HEK293 (cell line): ENCODE results near the gene PTGIR.

Experiments used
- CTCF ChIA-PET: fragments of 350-600 bp; formaldehyde crosslinking; extraction: SDS; loops from one replicate; lab custom pipeline; 2021; ENCODE audit warnings: antibody characterized with exemption; lab: Yijun Ruan, JAX
- POLR2A ChIA-PET: fragments of 300-600 bp; formaldehyde crosslinking; extraction: SDS; loops from one replicate; lab custom pipeline; 2020; ENCODE audit warnings: antibody characterized with exemption, inconsistent platforms; lab: Yijun Ruan, JAX
- H3K27ac ChIP-seq: fragments of 200-500 bp; sonication (Bioruptor generic); 2 replicates; pipeline ENCODE4 v1.5.1; 2014; ENCODE audit warnings: low read depth, low read length, control low read depth, inconsistent platforms; ENCODE audit errors: extremely low read depth
- H3K36me3 ChIP-seq, 2 experiments: fragments of 200-500 bp in 1 of 2; sonication (Bioruptor generic) in 1 of 2; 1 replicate in 1 of 2; 2 replicates in 1 of 2; pipeline ENCODE4 v1.5.1; 2014 to 2017; ENCODE audit warnings: inconsistent platforms in 2 of 2, low read length in 2 of 2; ENCODE audit not compliant: control insufficient read depth in 2 of 2, insufficient read depth in 1 of 2
- H3K4me1 ChIP-seq: fragments of 200-500 bp; sonication (Bioruptor generic); 2 replicates; pipeline ENCODE4 v1.5.1; 2014; ENCODE audit warnings: mild to moderate bottlenecking, low read length, inconsistent platforms; ENCODE audit not compliant: control insufficient read depth, insufficient read depth
- H3K4me3 ChIP-seq: 2 replicates; pipeline ENCODE4 v1.5.1; 2011; ENCODE audit warnings: low read depth, mild to moderate bottlenecking, control low read depth, low read length, moderate library complexity
- H3K9me3 ChIP-seq: fragments of 200-500 bp; sonication (Bioruptor generic); 2 replicates; pipeline ENCODE4 v1.5.1; 2014; ENCODE audit warnings: low read depth, low read length, inconsistent platforms; ENCODE audit not compliant: control insufficient read depth, insufficient read depth
- FEZF1 ChIP-seq: fragments of 450-650 bp; formaldehyde crosslinking; IDR thresholded peaks from 2 replicates; pipeline ENCODE4 v1.5.1; 2016; ENCODE audit warnings: missing biosample characterization, missing genetic modification characterization
- GLI2 ChIP-seq: fragments of 450-650 bp; formaldehyde crosslinking; IDR thresholded peaks from 2 replicates; pipeline ENCODE4; 2017; ENCODE audit warnings: missing biosample characterization, missing genetic modification characterization, low read depth, borderline replicate concordance
- MEIS1 ChIP-seq: sonication (generic); formaldehyde crosslinking; IDR thresholded peaks from 2 replicates; pipeline ENCODE4 v1.8.1; 2022; ENCODE audit warnings: missing genetic modification reagents, mild to moderate bottlenecking, borderline replicate concordance
- PRDM1 ChIP-seq: fragments of 450-650 bp; formaldehyde crosslinking; IDR thresholded peaks from 2 replicates; pipeline ENCODE4; 2016; ENCODE audit warnings: missing biosample characterization, missing genetic modification characterization
- YY2 ChIP-seq: fragments of 450-650 bp; formaldehyde crosslinking; IDR thresholded peaks from 2 replicates; pipeline ENCODE4 v1.5.1; 2016; ENCODE audit warnings: missing biosample characterization, missing genetic modification characterization
- ZBTB7A ChIP-seq: fragments of 450-650 bp; formaldehyde crosslinking; IDR thresholded peaks from 2 replicates; pipeline ENCODE4 v1.5.1; 2016; ENCODE audit warnings: low read depth, missing biosample characterization, missing genetic modification characterization
- ZFP37 ChIP-seq: fragments of 450-650 bp; formaldehyde crosslinking; IDR thresholded peaks from 2 replicates; pipeline ENCODE4 v1.5.1; 2016; ENCODE audit warnings: missing biosample characterization, missing genetic modification characterization
- ZNF146 ChIP-seq: fragments of 450-650 bp; formaldehyde crosslinking; IDR thresholded peaks from 2 replicates; pipeline ENCODE4 v1.5.1; 2016; ENCODE audit warnings: missing biosample characterization, missing genetic modification characterization
- ZNF2 ChIP-seq: fragments of 450-650 bp; formaldehyde crosslinking; IDR thresholded peaks from 2 replicates; pipeline ENCODE4 v1.5.1; 2016; ENCODE audit warnings: missing biosample characterization, missing genetic modification characterization
- ZNF324 ChIP-seq: fragments of 450-650 bp; formaldehyde crosslinking; IDR thresholded peaks from 2 replicates; pipeline ENCODE4 v1.5.1; 2016; ENCODE audit warnings: missing biosample characterization, missing genetic modification characterization
- ZNF350 ChIP-seq: fragments of 450-650 bp; formaldehyde crosslinking; IDR thresholded peaks from 2 replicates; pipeline ENCODE4 v1.5.0; 2017; ENCODE audit warnings: missing biosample characterization, mild to moderate bottlenecking, missing genetic modification characterization
- ZNF394 ChIP-seq: fragments of 450-650 bp; formaldehyde crosslinking; IDR thresholded peaks from 2 replicates; pipeline ENCODE4 v1.5.1; 2016; ENCODE audit warnings: missing biosample characterization, missing genetic modification characterization, mild to moderate bottlenecking, moderate library complexity, borderline replicate concordance
- ZNF426 ChIP-seq: fragments of 450-650 bp; formaldehyde crosslinking; IDR thresholded peaks from 2 replicates; pipeline ENCODE4 v1.5.1; 2017; ENCODE audit warnings: missing biosample characterization, missing genetic modification characterization, mild to moderate bottlenecking, inconsistent platforms, moderate library complexity
- ZNF514 ChIP-seq: fragments of 450-650 bp; formaldehyde crosslinking; IDR thresholded peaks from 2 replicates; pipeline ENCODE4 v1.5.1; 2016; ENCODE audit warnings: missing biosample characterization, missing genetic modification characterization
- ZNF530 ChIP-seq: fragments of 450-650 bp; formaldehyde crosslinking; IDR thresholded peaks from 2 replicates; pipeline ENCODE4 v1.5.1; 2016; ENCODE audit warnings: low read depth, missing biosample characterization, missing genetic modification characterization
- ZNF548 ChIP-seq: fragments of 450-650 bp; formaldehyde crosslinking; IDR thresholded peaks from 2 replicates; pipeline ENCODE4 v1.5.1; 2016; ENCODE audit warnings: missing biosample characterization, missing genetic modification characterization
- ZNF621 ChIP-seq: fragments of 450-650 bp; formaldehyde crosslinking; IDR thresholded peaks from 2 replicates; pipeline ENCODE4 v1.5.1; 2017; ENCODE audit warnings: missing biosample characterization, missing genetic modification characterization
- ZNF629 ChIP-seq: fragments of 450-650 bp; formaldehyde crosslinking; IDR thresholded peaks from 2 replicates; pipeline ENCODE4 v1.5.1; 2017; ENCODE audit warnings: missing biosample characterization, missing genetic modification characterization
- ZNF660 ChIP-seq: fragments of 450-650 bp; IDR thresholded peaks from 2 replicates; pipeline ENCODE4 v1.5.1; 2018; ENCODE audit warnings: missing biosample characterization, mild to moderate bottlenecking, missing genetic modification characterization
- ZNF670 ChIP-seq: fragments of 450-650 bp; formaldehyde crosslinking; IDR thresholded peaks from 2 replicates; pipeline ENCODE4 v1.5.1; 2016; ENCODE audit warnings: missing biosample characterization, missing genetic modification characterization, low read depth
- ZNF76 ChIP-seq: fragments of 450-650 bp; formaldehyde crosslinking; IDR thresholded peaks from 2 replicates; pipeline ENCODE4; 2016; ENCODE audit warnings: low read depth, missing biosample characterization, missing genetic modification characterization, borderline replicate concordance
- ZNF777 ChIP-seq: fragments of 450-650 bp; formaldehyde crosslinking; IDR thresholded peaks from 2 replicates; pipeline ENCODE4 v1.5.1; 2017; ENCODE audit warnings: missing biosample characterization, missing genetic modification characterization, borderline replicate concordance
- ZSCAN30 ChIP-seq: fragments of 450-650 bp; IDR thresholded peaks from 2 replicates; pipeline ENCODE4 v1.5.1; 2018; ENCODE audit warnings: missing biosample characterization, mild to moderate bottlenecking, missing genetic modification characterization, moderate library complexity
- TF ChIP-seq, protein P1 (sequence below): fragments of 450-650 bp; formaldehyde crosslinking; IDR thresholded peaks from 2 replicates; pipeline ENCODE4 v1.5.1; 2017; ENCODE audit warnings: missing biosample characterization, missing genetic modification characterization
- TF ChIP-seq, protein P2 (sequence below): IDR thresholded peaks from 2 replicates; pipeline ENCODE4 v1.6.1; 2011; ENCODE audit warnings: mild to moderate bottlenecking, low read depth, low read length, borderline replicate concordance
- TF ChIP-seq, protein P3 (sequence below): fragments of 450-650 bp; formaldehyde crosslinking; IDR thresholded peaks from 2 replicates; pipeline ENCODE4 v1.5.1; 2017; ENCODE audit warnings: missing biosample characterization, missing genetic modification characterization
- TF ChIP-seq, protein P4 (sequence below): fragments of 450-650 bp; formaldehyde crosslinking; IDR thresholded peaks from 2 replicates; pipeline ENCODE4 v1.5.1; 2017; ENCODE audit warnings: missing biosample characterization, missing genetic modification characterization

Gene PTGIR

DNA sequence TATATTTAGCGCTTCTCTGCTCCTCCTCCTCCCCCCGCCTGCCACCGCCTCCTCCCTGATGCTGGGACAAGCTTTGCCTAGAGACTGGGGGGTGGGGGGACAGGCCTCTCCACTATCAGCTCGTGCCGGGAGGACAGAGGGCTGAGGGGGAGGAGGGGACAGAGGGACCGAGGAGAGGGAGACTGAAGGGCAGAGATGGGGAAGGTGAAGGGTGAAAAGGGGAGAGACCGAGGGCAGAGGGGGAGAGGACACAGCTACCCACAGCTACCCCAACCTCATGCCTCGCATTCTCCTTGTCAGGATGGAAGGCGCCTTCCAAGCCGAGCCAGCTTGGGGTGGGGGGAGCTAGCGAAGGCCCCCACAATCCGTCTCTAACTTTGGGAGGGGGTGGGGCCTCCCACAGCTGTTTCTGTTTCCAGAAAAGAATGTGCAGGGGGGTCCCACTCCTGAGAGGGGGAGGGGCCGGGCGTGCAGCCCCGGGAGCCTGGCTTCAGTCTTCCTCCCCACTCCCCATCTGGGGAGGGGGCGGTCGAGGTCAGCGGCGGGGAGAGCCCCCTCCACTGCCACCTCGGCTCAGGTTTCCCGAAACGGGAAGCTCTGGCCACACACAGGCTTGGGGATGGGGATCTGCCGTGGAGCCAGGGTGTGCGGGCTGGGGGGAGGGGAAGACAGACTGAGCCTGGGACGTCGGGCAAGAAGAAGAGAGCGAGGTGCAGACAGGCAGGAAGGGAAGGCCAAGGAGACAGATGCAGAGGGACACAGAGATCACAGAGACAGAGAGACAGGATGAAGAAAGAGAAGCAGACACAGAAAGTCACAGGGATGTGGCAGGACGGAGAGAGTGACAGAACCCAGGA is 34.5 kb upstream of the PTGIR start (continued):
- TF ChIP-seq, protein P1, sequence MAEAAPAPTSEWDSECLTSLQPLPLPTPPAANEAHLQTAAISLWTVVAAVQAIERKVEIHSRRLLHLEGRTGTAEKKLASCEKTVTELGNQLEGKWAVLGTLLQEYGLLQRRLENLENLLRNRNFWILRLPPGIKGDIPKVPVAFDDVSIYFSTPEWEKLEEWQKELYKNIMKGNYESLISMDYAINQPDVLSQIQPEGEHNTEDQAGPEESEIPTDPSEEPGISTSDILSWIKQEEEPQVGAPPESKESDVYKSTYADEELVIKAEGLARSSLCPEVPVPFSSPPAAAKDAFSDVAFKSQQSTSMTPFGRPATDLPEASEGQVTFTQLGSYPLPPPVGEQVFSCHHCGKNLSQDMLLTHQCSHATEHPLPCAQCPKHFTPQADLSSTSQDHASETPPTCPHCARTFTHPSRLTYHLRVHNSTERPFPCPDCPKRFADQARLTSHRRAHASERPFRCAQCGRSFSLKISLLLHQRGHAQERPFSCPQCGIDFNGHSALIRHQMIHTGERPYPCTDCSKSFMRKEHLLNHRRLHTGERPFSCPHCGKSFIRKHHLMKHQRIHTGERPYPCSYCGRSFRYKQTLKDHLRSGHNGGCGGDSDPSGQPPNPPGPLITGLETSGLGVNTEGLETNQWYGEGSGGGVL (tag by site-specific recombination): peak; percentile 85
- TF ChIP-seq PRDM1 (tag by site-specific recombination): peak; percentile 85
- no peak for TF ChIP-seq ZNF426 (tag by site-specific recombination)
- TF ChIP-seq ZNF514 (tag by site-specific recombination): no peak
- TF ChIP-seq FEZF1 (tag by site-specific recombination): no peak
- TF ChIP-seq, protein P2, sequence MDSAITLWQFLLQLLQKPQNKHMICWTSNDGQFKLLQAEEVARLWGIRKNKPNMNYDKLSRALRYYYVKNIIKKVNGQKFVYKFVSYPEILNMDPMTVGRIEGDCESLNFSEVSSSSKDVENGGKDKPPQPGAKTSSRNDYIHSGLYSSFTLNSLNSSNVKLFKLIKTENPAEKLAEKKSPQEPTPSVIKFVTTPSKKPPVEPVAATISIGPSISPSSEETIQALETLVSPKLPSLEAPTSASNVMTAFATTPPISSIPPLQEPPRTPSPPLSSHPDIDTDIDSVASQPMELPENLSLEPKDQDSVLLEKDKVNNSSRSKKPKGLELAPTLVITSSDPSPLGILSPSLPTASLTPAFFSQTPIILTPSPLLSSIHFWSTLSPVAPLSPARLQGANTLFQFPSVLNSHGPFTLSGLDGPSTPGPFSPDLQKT: no peak
- peak; percentile 16; the same call in 1 of the 2 replicates for TF ChIP-seq ZNF394
- TF ChIP-seq, protein P3, sequence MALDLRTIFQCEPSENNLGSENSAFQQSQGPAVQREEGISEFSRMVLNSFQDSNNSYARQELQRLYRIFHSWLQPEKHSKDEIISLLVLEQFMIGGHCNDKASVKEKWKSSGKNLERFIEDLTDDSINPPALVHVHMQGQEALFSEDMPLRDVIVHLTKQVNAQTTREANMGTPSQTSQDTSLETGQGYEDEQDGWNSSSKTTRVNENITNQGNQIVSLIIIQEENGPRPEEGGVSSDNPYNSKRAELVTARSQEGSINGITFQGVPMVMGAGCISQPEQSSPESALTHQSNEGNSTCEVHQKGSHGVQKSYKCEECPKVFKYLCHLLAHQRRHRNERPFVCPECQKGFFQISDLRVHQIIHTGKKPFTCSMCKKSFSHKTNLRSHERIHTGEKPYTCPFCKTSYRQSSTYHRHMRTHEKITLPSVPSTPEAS: peak; percentile 66
- TF ChIP-seq, protein P4, sequence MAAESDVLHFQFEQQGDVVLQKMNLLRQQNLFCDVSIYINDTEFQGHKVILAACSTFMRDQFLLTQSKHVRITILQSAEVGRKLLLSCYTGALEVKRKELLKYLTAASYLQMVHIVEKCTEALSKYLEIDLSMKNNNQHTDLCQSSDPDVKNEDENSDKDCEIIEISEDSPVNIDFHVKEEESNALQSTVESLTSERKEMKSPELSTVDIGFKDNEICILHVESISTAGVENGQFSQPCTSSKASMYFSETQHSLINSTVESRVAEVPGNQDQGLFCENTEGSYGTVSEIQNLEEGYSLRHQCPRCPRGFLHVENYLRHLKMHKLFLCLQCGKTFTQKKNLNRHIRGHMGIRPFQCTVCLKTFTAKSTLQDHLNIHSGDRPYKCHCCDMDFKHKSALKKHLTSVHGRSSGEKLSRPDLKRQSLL (tag by site-specific recombination): no peak; the same call in 1 of the 2 replicates
- TF ChIP-seq ZNF670 (tag by site-specific recombination): no peak
- TF ChIP-seq ZNF2 (tag by site-specific recombination): no peak
- TF ChIP-seq ZNF76: no peak
- TF ChIP-seq YY2 (tag by site-specific recombination): no peak
- no peak for TF ChIP-seq ZBTB7A (tag by site-specific recombination)
- TF ChIP-seq, all 188 proteins: peak for 19

DNA sequence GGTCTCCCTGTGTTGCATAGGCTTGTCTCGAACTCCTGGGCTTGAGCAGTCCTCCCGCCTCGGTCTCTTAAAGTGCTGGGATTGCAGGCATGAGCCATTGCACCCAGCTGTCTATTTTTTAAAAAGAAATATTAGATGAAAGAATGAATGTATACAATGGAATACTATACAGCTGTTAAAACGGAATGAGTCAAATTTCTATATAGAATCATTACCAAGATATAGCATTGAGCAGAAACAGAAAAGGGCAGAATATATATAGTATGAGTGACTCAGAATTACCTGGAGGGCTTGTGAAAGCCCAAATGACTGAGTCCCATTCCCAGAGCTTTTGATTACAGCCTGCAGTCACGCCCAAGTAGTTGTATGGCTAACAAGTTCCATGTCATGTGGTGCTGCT is 31.7 kb upstream of the PTGIR start:
- no peaks in the 10 kb centered on the region; a peak in 1 of 3 replicates for H3K36me3 ChIP-seq
- no peak overlapping the region for H3K4me3 ChIP-seq
- H3K9me3 ChIP-seq: no peaks in the 10 kb centered on the region
- CTCF ChIA-PET: interaction anchor here (1.1 to 2.6 kb wide), 3 partner anchors 11 to 46 kb away, joined by 3 to 15 read pairs (median 5); no protein-coding TSS in a partner anchor
- POLR2A ChIA-PET: no interaction called here
- H3K27ac ChIP-seq: no peak overlapping the region
- TF ChIP-seq MEIS1 (CRISPR knock-in tag) (no peak), ZNF146 (peak; percentile 53)
- H3K4me1 ChIP-seq: peaks cover 17% of the 10 kb centered on the region

DNA sequence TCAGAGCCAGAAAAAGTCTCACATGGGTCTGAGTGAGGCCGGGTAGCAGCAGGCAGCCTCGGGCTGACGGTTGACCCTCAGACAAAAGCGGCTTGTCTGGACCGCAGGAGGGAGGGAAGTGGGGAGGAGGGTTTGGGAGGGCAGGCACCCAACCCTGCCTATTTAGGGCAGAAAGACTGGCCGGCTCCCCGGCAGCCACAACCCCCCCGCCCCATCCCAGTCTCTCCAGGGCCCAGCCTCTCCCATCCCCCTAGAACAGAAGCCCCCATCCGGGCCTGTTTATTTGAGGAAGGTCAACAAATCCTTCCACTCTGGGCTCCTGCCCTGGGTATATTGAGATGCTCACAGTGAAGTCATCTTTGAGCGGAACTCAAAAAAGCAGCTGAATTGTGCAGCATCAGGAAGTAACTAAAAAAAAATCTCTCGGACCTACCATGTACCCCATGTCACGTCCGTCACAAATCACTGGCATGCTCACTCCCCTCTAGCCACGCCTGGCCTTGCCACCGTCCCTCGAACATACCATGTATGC is 29.8 kb upstream of the PTGIR start:
- POLR2A ChIA-PET: no interaction called here
- Histone ChIP-seq H3K36me3 (no peaks in the 10 kb centered on the region; a peak in 1 of 3 replicates), H3K4me3 (no peak overlapping the region), H3K27ac (no peak overlapping the region), H3K4me1 (peaks cover 5% of the 10 kb centered on the region), H3K9me3 (no peaks in the 10 kb centered on the region)
- CTCF ChIA-PET: interaction anchor here (0.6 to 2.5 kb wide), 4 partner anchors 40 to 626 kb away, joined by 3 to 7 read pairs (median 4); partner anchors contain the start of gene CCDC8
- TF ChIP-seq ZNF76: no peak
- TF ChIP-seq ZNF548 (tag by site-specific recombination): no peak
- TF ChIP-seq ZSCAN30 (tag by site-specific recombination): no peak
- no peak for TF ChIP-seq ZNF350 (tag by site-specific recombination)
- TF ChIP-seq ZNF777 (tag by site-specific recombination): no peak
- no peak for TF ChIP-seq ZNF621 (tag by site-specific recombination)
- no peak for TF ChIP-seq GLI2 (tag by site-specific recombination)
- no peak for TF ChIP-seq ZNF629 (tag by site-specific recombination)
- no peak for TF ChIP-seq ZNF660
- no peak for TF ChIP-seq ZFP37
- TF ChIP-seq ZNF324 (tag by site-specific recombination): no peak
- no peak for TF ChIP-seq ZNF530 (tag by site-specific recombination)
